ENCODE data around the gene SNRPA1.

The SNRPA1 gene

GRCh38 chr15:101255615-101256241, 39.3 kb downstream of the SNRPA1 start:
- DNase-seq = no peak

- no peak for DNase-seq
Measured at GRCh38 chr15:101255051-101255395, 40.0 kb downstream of the SNRPA1 start.

DNA sequence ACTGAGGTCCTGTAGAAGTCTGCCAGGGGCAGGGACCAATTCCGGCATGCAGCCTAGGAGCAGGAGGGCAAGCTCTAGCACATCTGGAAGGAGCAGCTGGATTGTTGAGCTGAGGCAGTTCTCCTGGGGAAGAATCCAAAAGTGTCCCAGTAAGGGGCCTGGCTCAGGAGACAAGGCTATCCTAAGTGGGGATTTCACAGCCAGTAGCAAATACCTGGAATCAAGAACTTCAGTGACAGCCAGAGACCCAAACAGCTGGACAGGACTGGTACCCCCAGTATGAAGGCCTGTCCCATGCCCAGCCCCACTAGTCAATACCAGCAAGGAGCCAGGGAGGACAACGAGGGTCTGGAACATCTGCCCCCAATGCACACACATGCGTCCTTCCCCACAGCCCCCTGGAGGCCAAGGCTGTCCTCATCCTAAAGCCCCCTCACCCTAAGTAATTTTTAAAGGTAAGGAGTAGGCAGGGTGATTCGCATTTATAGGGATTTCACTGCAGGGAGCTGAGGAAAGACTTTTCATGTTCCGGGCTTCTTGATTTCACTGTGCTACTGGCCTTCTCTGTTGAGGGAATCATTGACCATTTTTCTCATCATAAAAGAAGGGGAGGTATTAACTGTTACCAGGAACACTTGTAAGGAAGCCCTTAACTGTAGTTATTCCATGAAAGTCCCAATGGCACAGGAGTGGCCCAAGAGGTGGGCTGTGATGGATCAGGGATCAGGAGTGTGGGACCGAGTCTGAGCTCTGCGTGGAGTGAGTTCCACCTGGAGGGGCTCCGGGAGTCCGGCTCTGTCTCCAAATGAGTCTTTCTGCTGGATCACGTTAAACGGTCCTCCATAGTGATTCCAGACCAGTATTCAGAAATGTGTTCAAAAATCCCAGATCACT, 40.6 kb downstream of the SNRPA1 start:
- no peak for DNase-seq

- DNase-seq = no peak
Measured at GRCh38 chr15:101252836-101253235, 42.2 kb downstream of the SNRPA1 start.

GRCh38 chr15:101251830-101252820, 42.9 kb downstream of the SNRPA1 start, which contains the start of gene CHSY1:
Gene CHSY1 (minus strand): TSS chr15:101252048. CDS start chr15:101251456, 592 bp downstream.
- peak; percentile 81 for DNase-seq

GRCh38 chr15:101250873-101251829, 43.9 kb downstream of the SNRPA1 start:
- no peak for DNase-seq

- no peak for DNase-seq
Measured at GRCh38 chr15:101250341-101250831, 44.7 kb downstream of the SNRPA1 start.

GRCh38 chr15:101248274-101248673, 46.8 kb downstream of the SNRPA1 start:
- no peak for DNase-seq

DNA sequence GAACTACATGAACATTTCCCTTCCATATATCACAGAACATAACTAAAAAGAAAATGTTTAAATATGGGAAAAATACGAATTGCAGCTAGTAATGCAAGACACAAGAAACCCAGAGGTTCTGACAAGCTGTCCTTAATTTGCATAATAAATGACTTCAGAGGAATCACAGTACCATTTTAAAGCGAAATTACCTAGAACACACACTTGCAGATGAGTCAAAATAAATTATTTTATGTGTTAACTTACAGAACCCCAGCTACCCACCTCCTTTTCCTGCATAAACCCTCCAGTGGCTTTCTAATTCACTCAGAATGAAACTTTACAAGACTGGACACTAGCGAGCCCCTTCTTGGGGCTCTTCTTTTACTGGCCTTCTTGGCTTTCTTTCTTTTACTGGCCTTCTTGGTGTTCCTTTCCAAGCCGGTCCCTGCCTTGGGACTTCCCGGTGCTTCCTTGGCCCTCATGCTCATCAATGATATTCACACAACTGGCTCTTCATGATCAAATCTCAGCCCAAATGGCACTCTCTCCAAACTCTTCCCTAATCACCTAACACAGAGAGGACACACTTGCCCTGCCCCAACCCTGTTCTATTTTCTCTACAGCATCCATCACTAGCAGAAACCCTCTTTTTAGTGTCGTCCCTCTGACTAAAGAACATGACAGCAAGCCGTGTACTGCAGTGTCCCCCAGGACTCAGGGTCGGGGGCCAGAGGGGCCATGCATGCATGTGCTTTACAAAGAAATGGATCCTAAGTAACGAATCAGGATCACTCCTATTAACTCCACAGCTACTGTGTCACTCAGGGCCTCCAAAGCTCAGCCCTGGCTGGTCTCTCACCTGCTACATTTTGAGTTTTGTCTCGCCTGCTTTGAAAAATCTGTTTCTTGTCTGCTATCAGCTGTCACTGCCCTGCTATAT, 48.0 kb downstream of the SNRPA1 start:
- no peak for DNase-seq

DNA sequence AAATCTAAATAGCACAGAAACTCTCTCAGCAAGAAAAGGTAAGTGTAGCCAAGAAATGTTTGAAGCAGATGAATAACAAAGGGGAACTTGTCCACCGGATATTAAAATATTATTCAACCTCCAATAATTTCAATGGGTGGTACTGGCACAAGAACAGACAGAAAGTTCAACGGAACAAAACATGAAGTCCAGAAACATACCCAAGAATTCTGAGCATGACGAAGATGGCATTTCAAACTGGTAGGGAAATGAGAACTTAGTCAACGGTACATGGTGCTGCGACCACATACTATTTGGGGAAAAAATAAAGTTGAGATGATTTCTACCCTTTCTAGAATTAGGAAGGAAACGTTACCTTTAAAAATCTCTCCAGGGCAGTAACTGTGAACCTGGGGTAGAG, 48.7 kb downstream of the SNRPA1 start:
- no peak for DNase-seq

DNA sequence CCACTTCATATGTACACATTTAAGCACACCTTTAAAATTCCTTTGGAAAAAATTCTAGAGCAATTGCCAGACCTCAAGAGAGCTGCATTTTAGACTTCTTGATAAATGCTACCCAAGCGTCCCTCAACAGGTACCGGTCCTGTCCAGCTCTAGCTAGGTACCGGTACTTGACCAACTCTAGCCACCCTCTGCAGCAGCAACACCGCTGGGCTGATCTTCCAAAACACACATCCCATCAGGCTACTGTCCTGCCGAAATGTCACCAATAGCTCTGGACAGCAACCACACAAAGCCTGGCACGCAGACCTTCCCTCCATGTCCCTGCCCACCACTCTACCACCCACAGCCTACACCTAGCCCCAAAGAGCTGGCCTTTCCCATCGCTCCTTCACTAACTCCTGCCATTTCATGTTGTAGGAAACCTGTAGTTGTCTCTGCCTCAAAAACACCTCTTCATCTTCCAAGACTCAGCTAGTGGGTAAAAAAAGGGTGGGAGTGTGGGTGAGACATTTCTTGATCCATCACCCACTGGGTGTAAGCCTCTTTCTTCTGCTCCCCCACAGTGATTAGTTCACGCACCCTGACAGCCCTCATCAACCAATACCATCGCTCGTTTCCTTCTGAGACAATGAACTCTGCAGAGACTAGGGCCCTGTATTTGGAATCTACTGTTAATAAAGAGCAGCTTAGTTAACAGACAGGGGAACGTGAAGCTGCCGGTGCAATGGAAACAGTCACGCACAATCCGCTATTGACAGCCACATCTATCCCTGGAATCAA, 50.0 kb downstream of the SNRPA1 start:
- DNase-seq = no peak

DNA sequence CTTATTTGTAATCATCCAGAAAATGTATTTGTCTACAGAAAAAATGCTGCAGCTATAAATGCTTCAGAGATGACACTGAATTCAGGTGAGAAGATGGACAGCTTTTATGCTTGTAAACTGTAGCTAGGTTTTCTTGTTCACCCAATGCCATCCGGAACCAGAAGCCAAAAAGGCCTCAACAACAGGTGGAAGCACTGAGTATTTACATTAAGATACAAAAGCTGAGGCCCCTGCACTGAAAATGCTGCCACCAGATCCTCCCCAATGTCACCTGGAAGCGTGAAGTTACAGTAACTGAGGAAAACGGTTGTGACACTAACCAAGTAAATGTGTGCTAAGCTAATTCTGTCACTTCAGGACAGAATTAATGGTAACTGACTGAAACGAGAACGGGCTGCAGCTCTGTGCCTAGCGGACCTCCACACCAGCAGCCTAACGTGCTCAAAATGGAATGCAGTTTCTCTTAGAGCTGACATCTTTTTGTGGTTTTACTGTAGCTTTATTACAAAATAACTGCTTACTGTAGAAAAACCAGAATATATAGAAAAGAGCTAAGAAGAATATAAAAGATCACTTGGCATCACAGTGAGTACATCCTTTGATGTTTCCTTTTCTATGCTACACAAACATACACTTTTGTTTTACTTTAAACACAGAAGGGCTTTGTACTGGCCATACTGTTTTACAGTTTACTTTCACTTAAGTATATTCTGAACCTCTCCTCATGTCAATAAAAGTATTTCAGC, 50.8 kb downstream of the SNRPA1 start:
- DNase-seq = no peak

- DNase-seq = no peak
Measured at GRCh38 chr15:101243420-101243819, 51.6 kb downstream of the SNRPA1 start.

DNA sequence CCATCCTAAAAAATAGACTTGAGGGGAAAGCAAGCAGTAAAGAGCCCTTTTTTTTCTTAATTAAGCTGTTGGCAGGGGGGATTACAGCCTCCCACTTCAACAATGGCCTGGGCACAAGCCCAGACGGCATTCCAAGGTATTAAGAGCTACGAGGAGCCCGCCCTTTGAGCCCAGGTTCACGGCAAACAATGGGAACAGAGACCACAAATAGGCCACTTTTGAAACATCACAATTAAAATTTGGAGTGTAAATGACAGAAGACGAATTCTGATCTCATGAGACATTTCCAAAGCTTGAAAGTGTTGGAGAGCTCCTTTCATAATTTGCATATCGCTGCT, 52.1 kb downstream of the SNRPA1 start:
- no peak for DNase-seq

GRCh38 chr15:101242160-101242998, 52.7 kb downstream of the SNRPA1 start:
- DNase-seq = peak in 1 of 2 donors; percentile 25

DNA sequence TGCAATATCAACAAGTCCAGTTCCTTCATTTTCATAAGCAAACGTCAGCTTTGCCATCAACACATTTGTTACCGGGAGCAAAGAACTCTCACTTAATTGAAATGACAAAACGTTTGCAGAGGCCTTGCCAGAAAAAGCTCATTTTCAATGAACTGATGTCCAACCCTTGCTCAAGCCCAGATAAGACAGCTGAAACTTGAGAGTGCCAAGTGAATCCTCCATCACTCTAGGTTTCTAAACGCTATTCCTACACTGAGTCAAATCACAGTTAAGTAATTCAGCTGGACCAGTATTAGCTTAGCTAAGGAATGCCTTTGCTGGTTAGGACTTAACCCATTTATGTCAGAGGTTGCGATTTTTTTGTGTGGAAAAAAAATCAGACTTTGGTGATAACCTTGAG, 54.7 kb downstream of the SNRPA1 start:
- DNase-seq = no peak

GRCh38 chr15:101239724-101240136, 55.3 kb downstream of the SNRPA1 start:
- no peak for DNase-seq

DNA sequence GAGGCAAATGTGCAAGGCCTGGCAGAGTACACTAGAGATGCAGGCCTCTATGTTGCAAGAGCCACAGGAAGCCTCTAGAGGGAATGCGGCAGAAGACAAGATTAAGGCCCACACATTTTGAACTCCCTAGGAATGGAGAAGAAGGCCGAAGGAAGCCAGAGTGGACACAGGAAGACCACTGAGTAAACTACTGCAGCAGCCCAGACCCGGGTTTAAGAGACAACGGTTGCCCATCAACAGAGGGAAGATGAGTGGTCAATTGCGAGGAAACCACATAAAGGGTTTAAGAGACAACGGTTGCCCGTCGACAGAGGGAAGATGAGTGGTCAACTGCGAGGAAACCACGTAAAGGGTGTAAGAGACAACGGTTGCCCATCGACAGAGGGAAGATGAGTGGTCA, 57.8 kb downstream of the SNRPA1 start:
- no peak for DNase-seq
